GM10847 (cell line): ENCODE measurements around the gene GUCY1B1.

Experiments used
- POLR2A ChIP-seq: IDR thresholded peaks from 2 replicates; pipeline ENCODE4 v1.6.1; 2011; ENCODE audit not compliant: insufficient read length; ENCODE audit errors: extremely low read depth

Gene GUCY1B1

GRCh38 chr4:155749041-155749440 lies 9.8 kb upstream of the GUCY1B1 start:
- TF ChIP-seq POLR2A: no peak

GRCh38 chr4:155751569-155751968 lies 7.3 kb upstream of the GUCY1B1 start:
- TF ChIP-seq POLR2A: no peak

GRCh38 chr4:155757745-155758265 lies 1.0 kb upstream of the GUCY1B1 start:
- no peak for TF ChIP-seq POLR2A

GRCh38 chr4:155759372-155760252 lies 791 bp downstream of the GUCY1B1 start:
- no peak for TF ChIP-seq POLR2A

- TF ChIP-seq POLR2A: no peak
These were observed 2.2 kb downstream of the GUCY1B1 start for GRCh38 chr4:155761047-155761446.

- no peak for TF ChIP-seq POLR2A
These were observed 3.1 kb downstream of the GUCY1B1 start for GRCh38 chr4:155761916-155762315.

GRCh38 chr4:155762334-155762733 lies 3.5 kb downstream of the GUCY1B1 start:
- no peak for TF ChIP-seq POLR2A

- TF ChIP-seq POLR2A: no peak
These were observed 4.7 kb downstream of the GUCY1B1 start for GRCh38 chr4:155763551-155763950.

GRCh38 chr4:155765149-155765548 lies 6.3 kb downstream of the GUCY1B1 start:
- TF ChIP-seq POLR2A: no peak

- no peak for TF ChIP-seq POLR2A
These were observed 7.8 kb downstream of the GUCY1B1 start for GRCh38 chr4:155766622-155767021.

- TF ChIP-seq POLR2A: no peak
These were observed 9.5 kb downstream of the GUCY1B1 start for GRCh38 chr4:155768370-155768769.

GRCh38 chr4:155769090-155769489 lies 10.3 kb downstream of the GUCY1B1 start:
- TF ChIP-seq POLR2A: no peak

- no peak for TF ChIP-seq POLR2A
These were observed 13.8 kb downstream of the GUCY1B1 start for GRCh38 chr4:155772459-155773195.

GRCh38 chr4:155773196-155773800 lies 14.5 kb downstream of the GUCY1B1 start:
- TF ChIP-seq POLR2A: no peak

GRCh38 chr4:155774033-155774432 lies 15.2 kb downstream of the GUCY1B1 start:
- no peak for TF ChIP-seq POLR2A
